A549 (cell line): ENCODE data around the gene SPPL2B. TPM values are rescaled to one million over a fixed set of nuclear protein-coding genes. Genes with fewer than 3 reads are reported as not detected.

Source experiments
- ATAC-seq, 2 experiments: fragments of 200-7000 bp in 1 of 2; fragments of >200 bp in 1 of 2; cut with Nextera tagmentation in 1 of 2; cut with Tn5 transposase in 1 of 2; 3 replicates each; pipeline versions ENCODE4 v1.8.0 to v1.9.1; 2018 to 2020; ENCODE audit warnings: mild to moderate bottlenecking in 1 of 2, moderate library complexity in 1 of 2
- CTCF ChIA-PET: fragments of 300-600 bp; sonication (Branson Sonifier 250); formaldehyde crosslinking; extraction: SDS; loops from one replicate; lab custom pipeline; 2021; ENCODE audit warnings: antibody characterized with exemption, inconsistent platforms; lab: Yijun Ruan, JAX
- POLR2A ChIA-PET: fragments of 350-600 bp; formaldehyde crosslinking; extraction: SDS; loops from one replicate; lab custom pipeline; 2021; ENCODE audit warnings: antibody characterized with exemption, inconsistent platforms; lab: Yijun Ruan, JAX
- DNase-seq, 2 experiments: peaks; one replicate each; pipeline versions ENCODE4 v3.0.0 to v3.0.0-alpha.2; 2011 to 2016; ENCODE audit warnings: low read depth in 1 of 2, low spot score in 1 of 2
- FAIRE-seq: peaks from 2 replicates; lab custom pipeline; 2011; peaks lifted over from hg19 to GRCh38; lab: Jason Lieb, UNC
- H3K27ac ChIP-seq, 2 experiments: fragments of >200 bp; sonication (Bioruptor Twin); formaldehyde crosslinking; 3 replicates each; pipeline ENCODE4 v1.5.1; 2016 to 2017
- H3K4me1 ChIP-seq: fragments of >200 bp; sonication (Bioruptor Twin); formaldehyde crosslinking; 3 replicates; pipeline ENCODE4 v1.6.1; 2016
- H3K4me2 ChIP-seq: fragments of >200 bp; sonication (Bioruptor Twin); formaldehyde crosslinking; 3 replicates; pipeline ENCODE4 v1.6.1; 2016
- H3K4me3 ChIP-seq: fragments of >200 bp; sonication (Bioruptor Twin); formaldehyde crosslinking; 3 replicates; pipeline ENCODE4 v1.5.1; 2016
- H3K9me3 ChIP-seq: fragments of >200 bp; sonication (Bioruptor Twin); formaldehyde crosslinking; 3 replicates; pipeline ENCODE4 v1.6.1; 2016
- BCL3 ChIP-seq: fragments of >200 bp; sonication (Bioruptor Twin); formaldehyde crosslinking; IDR thresholded peaks from 3 replicates; pipeline ENCODE4 v1.6.1; 2016
- CBX2 ChIP-seq: fragments of 200-600 bp; sonication (generic); IDR thresholded peaks from 2 replicates; pipeline ENCODE4 v1.6.1; 2016; ENCODE audit warnings: low read depth, mild to moderate bottlenecking, borderline replicate concordance
- CBX8 ChIP-seq: fragments of 200-600 bp; sonication (generic); IDR thresholded peaks from 2 replicates; pipeline ENCODE4 v1.6.1; 2016
- CEBPB ChIP-seq, 2 experiments: fragments of >200 bp in 1 of 2; sonication (Bioruptor Twin) in 1 of 2; formaldehyde crosslinking in 1 of 2; IDR thresholded peaks; 2 replicates each; pipeline ENCODE4 v1.6.1; 2012 to 2016
- CHD4 ChIP-seq: fragments of 200-600 bp; sonication (generic); IDR thresholded peaks from 2 replicates; pipeline ENCODE4 v1.6.1; 2016; ENCODE audit warnings: antibody characterized with exemption, mild to moderate bottlenecking, borderline replicate concordance
- E2F6 ChIP-seq: IDR thresholded peaks from 2 replicates; pipeline ENCODE4 v1.6.1; 2012; ENCODE audit warnings: low read depth, borderline replicate concordance
- EHF ChIP-seq: fragments of 250-450 bp; sonication (Bioruptor Pico); IDR thresholded peaks from 2 replicates; pipeline ENCODE4 v1.5.0; 2020; ENCODE audit warnings: mild to moderate bottlenecking
- EHMT2 ChIP-seq: fragments of 200-600 bp; sonication (generic); IDR thresholded peaks from 2 replicates; pipeline ENCODE4 v1.6.1; 2016; ENCODE audit warnings: antibody characterized with exemption, low read depth, mild to moderate bottlenecking, moderate library complexity
- EP300 ChIP-seq, 2 experiments: fragments of >200 bp; sonication (Bioruptor Twin); formaldehyde crosslinking; IDR thresholded peaks; 2 replicates in 1 of 2; 3 replicates in 1 of 2; pipeline ENCODE4 v1.6.1; 2016 to 2017
- ESRRA ChIP-seq: fragments of 150-350 bp; IDR thresholded peaks from 2 replicates; pipeline ENCODE4 v1.6.1; 2014; ENCODE audit warnings: mild to moderate bottlenecking, low read length, borderline replicate concordance
- FOXS1 ChIP-seq: fragments of 250-450 bp; sonication (Bioruptor Pico); IDR thresholded peaks from 2 replicates; pipeline ENCODE4 v1.5.0; 2020; ENCODE audit warnings: mild to moderate bottlenecking, moderate library complexity
- GATA3 ChIP-seq: IDR thresholded peaks from 2 replicates; pipeline ENCODE4 v1.6.1; 2012; ENCODE audit warnings: borderline replicate concordance
- HDAC2 ChIP-seq: fragments of 200-600 bp; sonication (generic); IDR thresholded peaks from 2 replicates; pipeline ENCODE4 v1.6.1; 2016
- HES2 ChIP-seq: fragments of >200 bp; sonication (Bioruptor Twin); formaldehyde crosslinking; IDR thresholded peaks from 2 replicates; pipeline ENCODE4 v1.6.1; 2016
- HEYL ChIP-seq: fragments of 250-450 bp; sonication (Bioruptor Pico); IDR thresholded peaks from 2 replicates; pipeline ENCODE4 v1.8.0; 2021; ENCODE audit warnings: mild to moderate bottlenecking, moderate library complexity
- HOXB5 ChIP-seq: fragments of 250-450 bp; sonication (Bioruptor Pico); IDR thresholded peaks from 2 replicates; pipeline ENCODE4 v1.5.0; 2020; ENCODE audit warnings: mild to moderate bottlenecking, moderate library complexity
- JUN ChIP-seq, 2 experiments: fragments of >200 bp; sonication (Bioruptor Twin); formaldehyde crosslinking; IDR thresholded peaks; 2 replicates in 1 of 2; 3 replicates in 1 of 2; pipeline ENCODE4 v1.6.1; 2016 to 2017
- JUNB ChIP-seq: fragments of >200 bp; sonication (Bioruptor Twin); formaldehyde crosslinking; IDR thresholded peaks from 2 replicates; pipeline ENCODE4 v1.6.1; 2016
- KDM1A ChIP-seq: fragments of 200-600 bp; sonication (generic); IDR thresholded peaks from 2 replicates; pipeline ENCODE4 v1.6.1; 2016; ENCODE audit warnings: low read depth, mild to moderate bottlenecking
- KDM5A ChIP-seq: fragments of 200-600 bp; sonication (generic); IDR thresholded peaks from 2 replicates; pipeline ENCODE4 v1.6.1; 2016; ENCODE audit warnings: antibody characterized with exemption, mild to moderate bottlenecking
- MAZ ChIP-seq: fragments of 150-350 bp; IDR thresholded peaks from 2 replicates; pipeline ENCODE4 v1.6.1; 2014; ENCODE audit warnings: antibody characterized with exemption, low read depth, low read length, borderline replicate concordance
- MYC ChIP-seq: IDR thresholded peaks from 2 replicates; pipeline ENCODE4 v1.6.1; 2012; ENCODE audit warnings: mild to moderate bottlenecking, inconsistent platforms, low read length, improper control_type of control experiment, borderline replicate concordance
- NFE2L2 ChIP-seq: fragments of 150-350 bp; conservative IDR thresholded peaks from 2 replicates; pipeline ENCODE4 v1.6.1; 2014; ENCODE audit warnings: low read length
- NR3C1 ChIP-seq: fragments of >200 bp; sonication (Bioruptor Twin); formaldehyde crosslinking; IDR thresholded peaks from 3 replicates; pipeline ENCODE4 v1.6.1; 2017
- PHF8 ChIP-seq: fragments of 200-600 bp; sonication (generic); IDR thresholded peaks from 2 replicates; pipeline ENCODE4 v1.6.1; 2016; ENCODE audit warnings: low read depth, mild to moderate bottlenecking, antibody characterized with exemption, moderate library complexity, borderline replicate concordance
- POLR2A ChIP-seq: IDR thresholded peaks from 2 replicates; pipeline ENCODE4 v1.6.1; 2012; ENCODE audit warnings: mild to moderate bottlenecking, low read length
- RAD21 ChIP-seq, 2 experiments: fragments of >200 bp in 1 of 2; sonication (Bioruptor Twin) in 1 of 2; formaldehyde crosslinking in 1 of 2; IDR thresholded peaks in 1 of 2; conservative IDR thresholded peaks in 1 of 2; 2 replicates in 1 of 2; 3 replicates in 1 of 2; pipeline ENCODE4 v1.6.1; 2012 to 2018; ENCODE audit warnings: inconsistent platforms in 1 of 2
- RARB ChIP-seq: fragments of 250-450 bp; sonication (Bioruptor Pico); IDR thresholded peaks from 2 replicates; pipeline ENCODE4 v1.8.0; 2021; ENCODE audit warnings: mild to moderate bottlenecking, moderate library complexity
- REST ChIP-seq: fragments of 200-600 bp; sonication (generic); IDR thresholded peaks from 2 replicates; pipeline ENCODE4 v1.6.1; 2016; ENCODE audit warnings: antibody characterized with exemption, mild to moderate bottlenecking, moderate library complexity
- RFX5 ChIP-seq: fragments of 450-650 bp; IDR thresholded peaks from 2 replicates; pipeline ENCODE4 v1.7.1; 2014; ENCODE audit warnings: antibody characterized with exemption, mild to moderate bottlenecking, moderate library complexity
- RNF2 ChIP-seq: fragments of 200-600 bp; sonication (generic); IDR thresholded peaks from 2 replicates; pipeline ENCODE4 v1.6.1; 2016; ENCODE audit warnings: low read depth, mild to moderate bottlenecking, antibody characterized with exemption, moderate library complexity, borderline replicate concordance
- SMC3 ChIP-seq: fragments of >200 bp; sonication (Bioruptor Twin); formaldehyde crosslinking; IDR thresholded peaks from 3 replicates; pipeline ENCODE4 v1.6.1; 2018; ENCODE audit warnings: inconsistent platforms
- USF2 ChIP-seq: fragments of 450-650 bp; IDR thresholded peaks from 2 replicates; pipeline ENCODE4 v1.6.1; 2014; ENCODE audit warnings: antibody characterized with exemption
- ZC3H11A ChIP-seq: fragments of 450-650 bp; IDR thresholded peaks from 2 replicates; pipeline ENCODE4 v1.6.1; 2014; ENCODE audit warnings: antibody characterized with exemption, mild to moderate bottlenecking
- ZFP36 ChIP-seq: fragments of 450-650 bp; IDR thresholded peaks from 2 replicates; pipeline ENCODE4 v1.6.1; 2014; ENCODE audit warnings: borderline replicate concordance; ENCODE audit not compliant: partially characterized antibody
- ZSCAN20 ChIP-seq: fragments of 250-450 bp; sonication (Bioruptor Pico); IDR thresholded peaks from 2 replicates; pipeline ENCODE4 v1.8.0; 2022; ENCODE audit warnings: mild to moderate bottlenecking, moderate library complexity
- WGBS: methylation state at CpG from one replicate; pipeline ENCODE4 v1.1.6; 2017; ENCODE audit errors: missing lambda C conversion rate; 5-methylcytosine and 5-hydroxymethylcytosine counted together
- polyA minus RNA-seq: library from RNA; depleted of rRNA, polyadenylated mRNA; stranded (reverse); fragments of >200 nt; gene quantifications from 2 replicates; pipeline ENCODE4 v1.2.3, GENCODE V29; 2011; rRNA and poly(A)+ RNA removed
- polyA plus RNA-seq, 4 experiments: library from polyadenylated mRNA; depleted of rRNA in 3 of 4; stranded (reverse); fragments of >200 nt; fragmentation: RNase III in 1 of 4; extraction: RNeasy Plus Mini Kit Qiagen cat#74134 plus additional on column Dnase treatment in 1 of 4; gene quantifications; 2 replicates in 3 of 4; 3 replicates in 1 of 4; pipeline ENCODE4 v1.2.3, GENCODE V29; 2011 to 2017

SPPL2B gene
- polyA plus RNA-seq (2011; rRNA removed) (11.3 and 11.4 TPM in 2 replicates), polyA plus RNA-seq (2017; fragmentation: RNase III; extraction: RNeasy Plus Mini Kit Qiagen cat#74134 plus additional on column Dnase treatment) (28.6 to 36.8 TPM (median 36.5 TPM) in 3 replicates), polyA minus RNA-seq (3.6 and 8.4 TPM in 2 replicates)
- 34.8 and 40.1 TPM in 2 replicates for polyA plus RNA-seq (2012; cell fraction: cytosol; rRNA removed)
- polyA plus RNA-seq (2012; cell fraction: nucleus; rRNA removed): 372 and 438 TPM in 2 replicates

- 2% methylated on average over 10 of the region's 89 CpGs for WGBS
- ATAC-seq: peak; percentile 80 to 89
- H3K9me3 ChIP-seq: no peaks in the 10 kb centered on the region
- POLR2A ChIA-PET: no interaction called here
- peak within 1 kb of the TSS; percentile 100 for H3K4me3 ChIP-seq
- DNase-seq: peak; percentile 84 to 87
- peaks cover 28% of the 10 kb centered on the region for H3K4me1 ChIP-seq
- peak within 1 kb of the TSS; percentile 98 to 99 for H3K27ac ChIP-seq
- peak within 1 kb of the TSS; percentile 100 for H3K4me2 ChIP-seq
- CTCF ChIA-PET: interaction anchor here (0.7 kb wide), 1 partner anchor 308 kb away, joined by 3 read pairs; no protein-coding TSS in a partner anchor
- FAIRE-seq: no peak
- TF ChIP-seq CBX2 (no peak), KDM1A (no peak), BCL3 (0 out of 3 replicates have a peak, but pooled peaks have one; percentile 39), CEBPB (IDR thresholded peaks at IDR 0.05) (no peak), RNF2 (no peak), JUN (IDR thresholded peaks at IDR 0.05) (peak in 1 of 2 experiments; percentile 61; a peak in 2 of 5 replicates), USF2 (no peak), JUNB (no peak), EHF (CRISPR knock-in tag) (no peak), ZSCAN20 (CRISPR knock-in tag) (no peak), EHMT2 (no peak), CBX8 (no peak), E2F6 (no peak), RARB (CRISPR knock-in tag) (no peak), KDM5A (peak; percentile 75), RAD21 (conservative IDR thresholded peaks at IDR 0.05 in 1 of 2, IDR thresholded peaks at IDR 0.05 in 1 of 2) (no peak), MYC (no peak; the same call in 1 of the 2 replicates), NR3C1 (no peak), FOXS1 (CRISPR knock-in tag) (no peak), GATA3 (no peak), CHD4 (no peak), SMC3 (no peak), ZFP36 (no peak), HES2 (no peak), MAZ (no peak), EP300 (IDR thresholded peaks at IDR 0.05) (no peak), REST (no peak), ESRRA (no peak), HEYL (CRISPR knock-in tag) (no peak), HDAC2 (no peak), ZC3H11A (no peak), HOXB5 (CRISPR knock-in tag) (no peak), NFE2L2 (no peak), RFX5 (no peak), PHF8 (peak; percentile 71; the same call in 1 of the 2 replicates), POLR2A (peak; percentile 77)
These were observed at the start of gene SPPL2B, which contains the start of gene LSM7 for GRCh38 chr19:2328401-2329148. SPPL2B (plus strand) TSS chr19:2328684; CDS start chr19:2328710, 26 bp downstream. LSM7 (minus strand) TSS chr19:2328586; CDS start chr19:2328566, 20 bp downstream.
